Activated T-helper 2 cell treated with anti-CD3 and anti-CD28 coated beads, Interferon-gamma antibody, Interleukin-2, Interleukin-4, amounts not matched to agents 10 μg/mL and 5 μg/mL and 100 μg/mL, durations not matched to agents 14 hours and 24 hours and 36 hours (primary cell): ENCODE data around the gene CLSTN2. TPM values are rescaled to one million over a fixed set of nuclear protein-coding genes. Genes with fewer than 3 reads are reported as not detected.

Experiments
- DNase-seq: peaks from one replicate; pipeline ENCODE4 v3.0.0; 2021; ENCODE audit warnings: low spot score
- H3K27ac Mint-ChIP-seq: one replicate; pipeline ENCODE4 v1.8.0; 2021; ENCODE audit warnings: mixed read lengths
- H3K27me3 Mint-ChIP-seq: one replicate; pipeline ENCODE4 v1.8.0; 2021; ENCODE audit warnings: low read depth, mixed read lengths
- H3K36me3 Mint-ChIP-seq: one replicate; pipeline ENCODE4 v1.8.0; 2021; ENCODE audit warnings: low read depth, mixed read lengths
- H3K4me1 Mint-ChIP-seq: one replicate; pipeline ENCODE4 v1.8.0; 2021; ENCODE audit warnings: low read depth, mixed read lengths
- H3K4me3 Mint-ChIP-seq: one replicate; pipeline ENCODE4 v1.8.0; 2021; ENCODE audit warnings: low read depth, mild to moderate bottlenecking, moderate library complexity, mixed read lengths
- H3K9me3 Mint-ChIP-seq: one replicate; pipeline ENCODE4 v1.8.0; 2021; ENCODE audit warnings: mixed read lengths
- intact Hi-C: fragments of 100-400 bp; cut with micrococcal nuclease; formaldehyde crosslinking; loops from one replicate; pipeline ENCODE4 v1.15.1; 2023
- total RNA-seq: library from RNA; stranded (reverse); gene quantifications from 2 replicates; pipeline ENCODE4 v1.2.3, GENCODE V29; 2022

CLSTN2 gene
- total RNA-seq, 1 donor from 2014 or later = not detected

- Mint-ChIP-seq H3K27me3 (peaks cover 2% of the 10 kb centered on the region), H3K36me3 (no peaks in the 10 kb centered on the region), H3K27ac (no peak overlapping the region), H3K9me3 (no peaks in the 10 kb centered on the region), H3K4me1 (no peaks in the 10 kb centered on the region), H3K4me3 (no peak overlapping the region)
- no peak for DNase-seq
- intact Hi-C loops = no loop called here
These were observed 53.6 kb downstream of the CLSTN2 start for GRCh38 chr3:139988472-139989156.

GRCh38 chr3:139994891-139995290, 59.9 kb downstream of the CLSTN2 start:
- H3K27ac Mint-ChIP-seq = no peak overlapping the region
- no peaks in the 10 kb centered on the region for H3K27me3 Mint-ChIP-seq
- no peaks in the 10 kb centered on the region for H3K9me3 Mint-ChIP-seq
- H3K36me3 Mint-ChIP-seq = no peaks in the 10 kb centered on the region
- H3K4me3 Mint-ChIP-seq = no peak overlapping the region
- DNase-seq = no peak
- no peaks in the 10 kb centered on the region for H3K4me1 Mint-ChIP-seq
- intact Hi-C loops = no loop called here

- H3K4me1 Mint-ChIP-seq = no peaks in the 10 kb centered on the region
- no peaks in the 10 kb centered on the region for H3K36me3 Mint-ChIP-seq
- H3K9me3 Mint-ChIP-seq = no peaks in the 10 kb centered on the region
- no peaks in the 10 kb centered on the region for H3K27me3 Mint-ChIP-seq
- no peak overlapping the region for H3K27ac Mint-ChIP-seq
- intact Hi-C loops = no loop called here
- H3K4me3 Mint-ChIP-seq = no peak overlapping the region
- no peak for DNase-seq
These were observed 69.3 kb downstream of the CLSTN2 start for GRCh38 chr3:140004271-140004670.

- H3K4me3 Mint-ChIP-seq = no peak overlapping the region
- no peaks in the 10 kb centered on the region for H3K36me3 Mint-ChIP-seq
- H3K4me1 Mint-ChIP-seq = no peaks in the 10 kb centered on the region
- H3K27me3 Mint-ChIP-seq = no peaks in the 10 kb centered on the region
- intact Hi-C loops = no loop called here
- no peaks in the 10 kb centered on the region for H3K9me3 Mint-ChIP-seq
- DNase-seq = no peak
- H3K27ac Mint-ChIP-seq = no peak overlapping the region
These were observed 71.3 kb downstream of the CLSTN2 start for GRCh38 chr3:140006331-140006730.

GRCh38 chr3:140007081-140007480, 72.1 kb downstream of the CLSTN2 start:
- Mint-ChIP-seq H3K27me3 (no peaks in the 10 kb centered on the region), H3K27ac (no peak overlapping the region), H3K36me3 (no peaks in the 10 kb centered on the region), H3K4me3 (no peak overlapping the region), H3K4me1 (no peaks in the 10 kb centered on the region), H3K9me3 (no peaks in the 10 kb centered on the region)
- DNase-seq = no peak
- intact Hi-C loops = no loop called here

GRCh38 chr3:140007911-140008869, 73.2 kb downstream of the CLSTN2 start:
- Mint-ChIP-seq H3K4me1 (no peaks in the 10 kb centered on the region), H3K9me3 (no peaks in the 10 kb centered on the region), H3K4me3 (no peak overlapping the region), H3K27me3 (no peaks in the 10 kb centered on the region), H3K36me3 (no peaks in the 10 kb centered on the region), H3K27ac (no peak overlapping the region)
- DNase-seq = no peak
- intact Hi-C loops = no loop called here

GRCh38 chr3:140010391-140010790, 75.4 kb downstream of the CLSTN2 start:
- Mint-ChIP-seq H3K4me1 (no peaks in the 10 kb centered on the region), H3K27me3 (no peaks in the 10 kb centered on the region), H3K27ac (no peak overlapping the region), H3K4me3 (no peak overlapping the region), H3K36me3 (no peaks in the 10 kb centered on the region), H3K9me3 (no peaks in the 10 kb centered on the region)
- no peak for DNase-seq
- intact Hi-C loops = no loop called here

- Mint-ChIP-seq H3K27ac (no peak overlapping the region), H3K4me1 (no peaks in the 10 kb centered on the region), H3K27me3 (no peaks in the 10 kb centered on the region), H3K36me3 (no peaks in the 10 kb centered on the region), H3K4me3 (no peak overlapping the region), H3K9me3 (no peaks in the 10 kb centered on the region)
- intact Hi-C loops = no loop called here
- DNase-seq = no peak
These were observed 76.1 kb downstream of the CLSTN2 start for GRCh38 chr3:140011086-140011485.

- no peaks in the 10 kb centered on the region for H3K4me1 Mint-ChIP-seq
- no peaks in the 10 kb centered on the region for H3K27me3 Mint-ChIP-seq
- H3K36me3 Mint-ChIP-seq = no peaks in the 10 kb centered on the region
- no peaks in the 10 kb centered on the region for H3K9me3 Mint-ChIP-seq
- H3K4me3 Mint-ChIP-seq = no peak overlapping the region
- intact Hi-C loops = no loop called here
- no peak overlapping the region for H3K27ac Mint-ChIP-seq
- DNase-seq = no peak
These were observed 76.8 kb downstream of the CLSTN2 start for GRCh38 chr3:140011611-140012277.

- H3K4me1 Mint-ChIP-seq = no peaks in the 10 kb centered on the region
- no peaks in the 10 kb centered on the region for H3K36me3 Mint-ChIP-seq
- DNase-seq = no peak
- H3K9me3 Mint-ChIP-seq = no peaks in the 10 kb centered on the region
- no peak overlapping the region for H3K27ac Mint-ChIP-seq
- H3K27me3 Mint-ChIP-seq = no peaks in the 10 kb centered on the region
- no peak overlapping the region for H3K4me3 Mint-ChIP-seq
- intact Hi-C loops = no loop called here
These were observed 78.2 kb downstream of the CLSTN2 start for GRCh38 chr3:140013220-140013619.

- H3K4me3 Mint-ChIP-seq = no peak overlapping the region
- no peaks in the 10 kb centered on the region for H3K27me3 Mint-ChIP-seq
- intact Hi-C loops = no loop called here
- no peak overlapping the region for H3K27ac Mint-ChIP-seq
- no peaks in the 10 kb centered on the region for H3K36me3 Mint-ChIP-seq
- no peaks in the 10 kb centered on the region for H3K4me1 Mint-ChIP-seq
- H3K9me3 Mint-ChIP-seq = no peaks in the 10 kb centered on the region
- no peak for DNase-seq
These were observed 80.0 kb downstream of the CLSTN2 start for GRCh38 chr3:140014831-140015495.

- Mint-ChIP-seq H3K27me3 (no peaks in the 10 kb centered on the region), H3K9me3 (no peaks in the 10 kb centered on the region), H3K4me3 (no peak overlapping the region), H3K36me3 (no peaks in the 10 kb centered on the region), H3K27ac (no peak overlapping the region), H3K4me1 (no peaks in the 10 kb centered on the region)
- no peak for DNase-seq
- intact Hi-C loops = no loop called here
These were observed 80.8 kb downstream of the CLSTN2 start for GRCh38 chr3:140015741-140016140.
